Neuronal stem cell (in vitro differentiated cells): ENCODE data around the gene NFRKB.

Experiments
- DNase-seq: peaks from one replicate; pipeline ENCODE4 v3.0.0-alpha.2; 2013; ENCODE audit warnings: low spot score
- H2AFZ ChIP-seq: one replicate; pipeline ENCODE4 v1.6.1; 2013; ENCODE audit warnings: mild to moderate bottlenecking, low read length, inconsistent platforms
- H2AK5ac ChIP-seq: 2 replicates; pipeline ENCODE4 v1.6.1; 2013; ENCODE audit warnings: low read depth, mild to moderate bottlenecking, inconsistent platforms, low read length, moderate library complexity, mixed read lengths
- H2BK120ac ChIP-seq: 2 replicates; pipeline ENCODE4 v1.6.1; 2013; ENCODE audit warnings: low read depth, mild to moderate bottlenecking, inconsistent platforms, low read length, moderate library complexity, mixed read lengths
- H2BK12ac ChIP-seq: one replicate; pipeline ENCODE4 v1.6.1; 2013; ENCODE audit warnings: low read length, inconsistent platforms
- H2BK15ac ChIP-seq: 2 replicates; pipeline ENCODE4 v1.6.1; 2013; ENCODE audit warnings: mild to moderate bottlenecking, low read length, inconsistent platforms, mixed read lengths
- H2BK5ac ChIP-seq: one replicate; pipeline ENCODE4 v1.6.1; 2013; ENCODE audit warnings: inconsistent platforms, mild to moderate bottlenecking, low read length, moderate library complexity
- H3K14ac ChIP-seq: one replicate; pipeline ENCODE4 v1.6.1; 2013; ENCODE audit warnings: low read length, inconsistent platforms
- H3K18ac ChIP-seq: 2 replicates; pipeline ENCODE4 v1.6.1; 2013; ENCODE audit warnings: low read length, inconsistent platforms
- H3K23ac ChIP-seq: 2 replicates; pipeline ENCODE4 v1.6.1; 2013; ENCODE audit warnings: low read depth, mild to moderate bottlenecking, mixed read lengths, low read length, inconsistent platforms; ENCODE audit not compliant: poor library complexity
- H3K27ac ChIP-seq: replicated peaks from 3 replicates; pipeline ENCODE4 v1.5.1; 2013; ENCODE audit warnings: low read length, inconsistent platforms
- H3K27me3 ChIP-seq, 3 experiments: 2 replicates each; pipeline ENCODE4 v1.6.1; 2013; ENCODE audit warnings: low read length in 3 of 3, mild to moderate bottlenecking in 2 of 3, inconsistent platforms in 1 of 3, low read depth in 1 of 3, mixed read lengths in 1 of 3, moderate library complexity in 1 of 3; ENCODE audit not compliant: control insufficient read depth in 3 of 3, insufficient read depth in 3 of 3
- H3K36me3 ChIP-seq, 2 donors: replicated peaks in 1 of 2; 2 replicates each; pipeline ENCODE4 v1.6.1; 2013; ENCODE audit warnings: low read length in 2 of 2; ENCODE audit not compliant: control insufficient read depth in 2 of 2, insufficient read depth in 2 of 2
- H3K4ac ChIP-seq: 2 replicates; pipeline ENCODE4 v1.6.1; 2013; ENCODE audit warnings: inconsistent platforms, mild to moderate bottlenecking, low read length, moderate library complexity
- H3K4me1 ChIP-seq, 2 donors: 1 replicate in 1 of 2; 2 replicates in 1 of 2; pipeline ENCODE4 v1.6.1; 2013; ENCODE audit warnings: low read length in 2 of 2, low read depth in 1 of 2; ENCODE audit not compliant: control insufficient read depth in 2 of 2, insufficient read depth in 1 of 2
- H3K4me2 ChIP-seq: one replicate; pipeline ENCODE4 v1.6.1; 2013; ENCODE audit warnings: mild to moderate bottlenecking, low read length, inconsistent platforms; ENCODE audit not compliant: insufficient read depth, poor library complexity, severe bottlenecking
- H3K4me3 ChIP-seq, 2 donors: 2 replicates each; pipeline ENCODE4 v1.5.1; 2013; ENCODE audit warnings: low read length in 2 of 2, mild to moderate bottlenecking in 2 of 2, inconsistent platforms in 1 of 2, moderate library complexity in 1 of 2
- H3K79me1 ChIP-seq: one replicate; pipeline ENCODE4 v1.6.1; 2013; ENCODE audit warnings: low read depth, mild to moderate bottlenecking, inconsistent platforms, low read length, moderate library complexity
- H3K9ac ChIP-seq: one replicate; pipeline ENCODE4 v1.6.1; 2013; ENCODE audit warnings: mild to moderate bottlenecking, low read depth, low read length, inconsistent platforms; ENCODE audit not compliant: poor library complexity
- H3K9me3 ChIP-seq, 2 donors: replicated peaks in 1 of 2; 2 replicates each; pipeline versions ENCODE3 to v1.6.1; 2013; ENCODE audit warnings: low read length in 2 of 2, mild to moderate bottlenecking in 2 of 2, inconsistent platforms in 1 of 2, low read depth in 1 of 2, mixed read lengths in 1 of 2, moderate library complexity in 1 of 2; ENCODE audit not compliant: control insufficient read depth in 2 of 2, insufficient read depth in 1 of 2
- H4K8ac ChIP-seq: one replicate; pipeline ENCODE4 v1.6.1; 2013; ENCODE audit warnings: low read depth, mild to moderate bottlenecking, inconsistent platforms, low read length, moderate library complexity
- H4K91ac ChIP-seq: one replicate; pipeline ENCODE4 v1.6.1; 2013; ENCODE audit warnings: low read length, low read depth, mild to moderate bottlenecking, inconsistent platforms; ENCODE audit not compliant: poor library complexity
- WGBS, 2 donors: extraction: QIAGEN DNeasy Blood & Tissue Kit; methylation state at CpG; one replicate each; pipeline ENCODE4 v1.1.7; 2013; ENCODE audit warnings: missing lambda C conversion rate in 2 of 2, mixed read lengths in 1 of 2; ENCODE audit not compliant: insufficient read length in 2 of 2, insufficient replicate concordance in 1 of 2; ENCODE audit errors: extremely low coverage in 2 of 2; 5-methylcytosine and 5-hydroxymethylcytosine counted together

Gene NFRKB

DNA sequence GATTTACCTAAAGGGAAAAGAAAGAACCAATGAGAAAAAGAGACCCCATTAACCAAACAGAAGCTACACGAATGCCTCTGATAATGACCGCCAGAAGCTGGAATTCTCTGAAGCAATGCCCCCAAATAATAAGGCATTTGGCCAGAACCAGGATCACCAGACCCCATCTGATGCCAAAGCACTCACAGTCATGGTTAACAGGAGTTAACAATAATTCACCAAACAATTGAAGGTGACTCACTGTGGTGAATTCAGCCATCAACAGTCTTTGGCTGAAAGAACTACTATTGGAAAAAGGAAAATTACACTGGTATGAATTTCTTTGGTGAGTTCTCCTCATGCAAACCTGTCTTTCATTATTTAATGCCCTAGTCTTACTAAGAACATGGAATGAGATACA is 21.9 kb upstream of the NFRKB start:
- no peak overlapping the region for H3K18ac ChIP-seq
- H2BK5ac ChIP-seq: no peak overlapping the region
- no peak overlapping the region for H3K14ac ChIP-seq
- no peak overlapping the region for H3K4ac ChIP-seq
- no peaks in the 10 kb centered on the region for H3K4me1 ChIP-seq
- no peak overlapping the region for H3K23ac ChIP-seq
- H3K27me3 ChIP-seq: no peaks in the 10 kb centered on the region
- no peak overlapping the region for H3K4me2 ChIP-seq
- H3K4me3 ChIP-seq: no peak overlapping the region
- no peak overlapping the region for H2AK5ac ChIP-seq
- WGBS, 2 donors: no CpG with 5 or more reads among the region's 2 CpGs
- DNase-seq: no peak
- H2BK12ac ChIP-seq: no peak overlapping the region
- H2BK120ac ChIP-seq: no peak overlapping the region
- H3K27ac ChIP-seq: no peak overlapping the region
- H3K36me3 ChIP-seq: peaks cover 20 to 46% of the 10 kb centered on the region in 2 donors
- no peak overlapping the region for H4K91ac ChIP-seq
- no peaks in the 10 kb centered on the region for H3K79me1 ChIP-seq
- no peak overlapping the region for H2BK15ac ChIP-seq
- no peak overlapping the region for H3K9ac ChIP-seq
- H4K8ac ChIP-seq: no peak overlapping the region
- no peak overlapping the region for H2AFZ ChIP-seq
- H3K9me3 ChIP-seq: peaks cover 0 to 4% of the 10 kb centered on the region in 2 donors

DNA sequence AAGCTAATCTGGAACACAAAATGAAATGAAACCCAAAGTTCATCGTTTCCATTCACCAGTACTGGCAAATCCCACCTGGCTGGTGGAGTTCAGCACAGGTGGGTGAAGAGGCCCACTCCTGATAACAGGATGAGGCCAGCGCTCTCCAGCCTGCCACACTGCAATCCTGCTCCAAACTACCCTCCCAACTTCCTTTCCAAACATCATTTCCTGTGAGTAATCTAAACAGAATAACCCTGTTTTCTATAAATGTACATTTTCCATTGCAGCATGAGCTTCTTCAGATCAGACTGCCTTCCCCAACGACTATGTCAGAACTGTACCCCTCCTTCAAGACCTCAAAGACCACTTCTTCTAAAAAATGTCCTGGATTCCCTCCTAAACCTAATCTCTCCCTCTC is 15.9 kb upstream of the NFRKB start:
- H4K8ac ChIP-seq: no peak overlapping the region
- H2BK120ac ChIP-seq: no peak overlapping the region
- no peak overlapping the region for H2BK15ac ChIP-seq
- no peaks in the 10 kb centered on the region for H3K4me1 ChIP-seq
- no peak for DNase-seq
- peaks cover 0 to 2% of the 10 kb centered on the region in 2 donors for H3K9me3 ChIP-seq
- H3K23ac ChIP-seq: no peak overlapping the region
- WGBS, 2 donors: no CpG with 5 or more reads among the region's 3 CpGs
- no peak overlapping the region for H3K18ac ChIP-seq
- H3K4ac ChIP-seq: no peak overlapping the region
- no peak overlapping the region for H2BK12ac ChIP-seq
- no peaks in the 10 kb centered on the region for H3K27me3 ChIP-seq
- peaks cover 22 to 59% of the 10 kb centered on the region in 2 donors for H3K36me3 ChIP-seq
- H2AFZ ChIP-seq: no peak overlapping the region
- no peaks in the 10 kb centered on the region for H3K79me1 ChIP-seq
- H3K27ac ChIP-seq: no peak overlapping the region
- no peak overlapping the region for H3K9ac ChIP-seq
- H2AK5ac ChIP-seq: no peak overlapping the region
- no peak overlapping the region for H2BK5ac ChIP-seq
- H4K91ac ChIP-seq: no peak overlapping the region
- H3K14ac ChIP-seq: no peak overlapping the region
- H3K4me2 ChIP-seq: no peak overlapping the region
- no peak overlapping the region for H3K4me3 ChIP-seq

DNA sequence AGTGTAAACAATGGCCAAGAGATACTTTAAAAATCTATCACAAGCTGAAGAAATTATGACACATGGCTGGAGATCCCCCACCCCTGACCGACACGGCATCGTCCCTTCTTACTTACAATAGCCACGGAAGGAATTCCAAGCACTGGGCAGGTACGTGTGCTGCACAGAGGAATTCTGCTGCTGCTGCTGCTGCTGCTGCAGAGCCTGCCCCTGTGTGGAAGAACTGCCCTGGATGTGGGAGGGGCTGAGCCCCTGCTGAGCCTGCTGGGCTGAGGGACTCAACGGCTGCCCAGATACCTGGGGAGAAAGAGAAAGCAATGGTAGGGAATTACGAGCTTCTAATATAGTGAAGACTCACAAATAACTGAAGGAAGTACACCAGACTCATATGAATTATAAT is 15.0 kb upstream of the NFRKB start:
- H2AFZ ChIP-seq: no peak overlapping the region
- peaks cover 21 to 55% of the 10 kb centered on the region in 2 donors for H3K36me3 ChIP-seq
- no peak overlapping the region for H4K91ac ChIP-seq
- no peak for DNase-seq
- no peak overlapping the region for H4K8ac ChIP-seq
- H2BK5ac ChIP-seq: no peak overlapping the region
- H3K27me3 ChIP-seq: no peaks in the 10 kb centered on the region
- H3K4me3 ChIP-seq: no peak overlapping the region
- no peak overlapping the region for H2BK120ac ChIP-seq
- H3K4me1 ChIP-seq: no peaks in the 10 kb centered on the region
- no peak overlapping the region for H3K9ac ChIP-seq
- H2BK12ac ChIP-seq: no peak overlapping the region
- H3K79me1 ChIP-seq: no peaks in the 10 kb centered on the region
- H3K14ac ChIP-seq: no peak overlapping the region
- H3K4ac ChIP-seq: no peak overlapping the region
- WGBS, 2 donors: no CpG with 5 or more reads among the region's 7 CpGs
- H3K27ac ChIP-seq: no peak overlapping the region
- no peak overlapping the region for H2AK5ac ChIP-seq
- no peak overlapping the region for H3K23ac ChIP-seq
- H2BK15ac ChIP-seq: no peak overlapping the region
- peaks cover 0 to 2% of the 10 kb centered on the region in 2 donors for H3K9me3 ChIP-seq
- no peak overlapping the region for H3K4me2 ChIP-seq
- H3K18ac ChIP-seq: no peak overlapping the region

DNA sequence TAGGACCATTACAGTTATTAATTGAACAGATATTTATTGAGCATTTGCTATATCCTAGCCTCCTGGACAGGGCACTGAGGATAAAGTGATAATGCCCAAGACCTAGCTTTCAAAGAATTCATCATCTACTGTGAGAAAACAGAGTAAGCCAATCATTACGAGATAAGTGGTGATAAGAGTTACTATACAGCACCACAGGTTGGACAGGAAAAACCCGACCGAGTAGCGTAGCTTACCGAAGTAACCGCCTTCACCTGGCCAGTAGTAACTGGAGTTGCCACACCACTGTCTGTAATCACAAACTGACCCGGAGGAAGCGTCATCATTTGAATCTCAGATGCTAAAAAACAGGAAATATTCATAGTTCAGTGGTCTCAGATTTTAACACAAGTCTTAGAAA is 10.0 kb upstream of the NFRKB start:
- Histone ChIP-seq H2AK5ac (no peak overlapping the region), H3K4me2 (no peak overlapping the region), H4K91ac (no peak overlapping the region), H3K9ac (no peak overlapping the region), H3K36me3 (peaks cover 8 to 50% of the 10 kb centered on the region in 2 donors), H2AFZ (no peak overlapping the region), H2BK120ac (no peak overlapping the region), H3K4me1 (no peaks in the 10 kb centered on the region), H3K14ac (no peak overlapping the region), H3K23ac (no peak overlapping the region), H3K9me3 (no peaks in the 10 kb centered on the region), H4K8ac (no peak overlapping the region), H2BK5ac (no peak overlapping the region), H3K4me3 (no peak overlapping the region), H3K4ac (no peak overlapping the region), H3K79me1 (no peaks in the 10 kb centered on the region), H2BK15ac (no peak overlapping the region), H2BK12ac (no peak overlapping the region), H3K18ac (no peak overlapping the region), H3K27ac (no peak overlapping the region), H3K27me3 (no peaks in the 10 kb centered on the region)
- DNase-seq: no peak
- no CpG with 5 or more reads among the region's 8 CpGs for WGBS, 2 donors
